GM12874 (cell line): ENCODE data around the gene IMPA2.

Experiments
- CTCF ChIP-seq: IDR thresholded peaks from 2 replicates; pipeline ENCODE4 v1.5.1; 2011; ENCODE audit warnings: low read depth, mild to moderate bottlenecking, control low read depth, low read length, moderate library complexity; ENCODE audit not compliant: insufficient read depth

Gene IMPA2

GRCh38 chr18:11987527-11987926 lies 6.2 kb downstream of the IMPA2 start:
- TF ChIP-seq CTCF = no peak

GRCh38 chr18:11989174-11989573 lies 7.9 kb downstream of the IMPA2 start:
- TF ChIP-seq CTCF = no peak

- no peak for TF ChIP-seq CTCF
These were observed 8.7 kb downstream of the IMPA2 start for GRCh38 chr18:11989966-11990380.

GRCh38 chr18:11990539-11990938 lies 9.2 kb downstream of the IMPA2 start:
- no peak for TF ChIP-seq CTCF

GRCh38 chr18:11991021-11991795 lies 9.9 kb downstream of the IMPA2 start:
- TF ChIP-seq CTCF = no peak

- no peak for TF ChIP-seq CTCF
These were observed 10.9 kb downstream of the IMPA2 start for GRCh38 chr18:11992096-11992790.

GRCh38 chr18:11993264-11993916 lies 12.1 kb downstream of the IMPA2 start:
- TF ChIP-seq CTCF = no peak
